Calu3 (cell line): ENCODE measurements around the gene FBXO44. TPM values are rescaled to one million over a fixed set of nuclear protein-coding genes. Genes with fewer than 3 reads are reported as not detected.

ENCODE experiments used
- BruUV-seq: library from RNA; stranded (reverse); fragments of 400-500 nt; replicated peaks from 2 replicates; lab custom pipeline; 2021; lab: Mats Ljungman, UMichigan
- CTCF ChIA-PET: fragments of 300-600 bp; sonication (Branson Sonifier 250); formaldehyde crosslinking; loops from one replicate; lab custom pipeline; 2022; ENCODE audit warnings: antibody characterized with exemption; lab: Charles Lee
- DNase-seq: peaks from one replicate; pipeline ENCODE4 v3.0.0; 2022
- H3K27ac Mint-ChIP-seq: one replicate; pipeline ENCODE4 v1.8.0; 2022; ENCODE audit warnings: mixed read lengths; ENCODE audit not compliant: unreplicated experiment
- H3K27me3 Mint-ChIP-seq: one replicate; pipeline ENCODE4 v1.8.0; 2022; ENCODE audit warnings: mixed read lengths; ENCODE audit not compliant: unreplicated experiment
- H3K36me3 Mint-ChIP-seq: one replicate; pipeline ENCODE4 v1.8.0; 2022; ENCODE audit warnings: mild to moderate bottlenecking, moderate library complexity, mixed read lengths; ENCODE audit not compliant: insufficient read depth, unreplicated experiment
- H3K4me1 Mint-ChIP-seq: one replicate; pipeline ENCODE4 v1.8.0; 2022; ENCODE audit warnings: mild to moderate bottlenecking, low read depth, mixed read lengths; ENCODE audit not compliant: unreplicated experiment
- H3K4me3 Mint-ChIP-seq: one replicate; pipeline ENCODE4 v1.8.0; 2022; ENCODE audit warnings: mild to moderate bottlenecking, low read depth, moderate library complexity, mixed read lengths; ENCODE audit not compliant: unreplicated experiment
- H3K9me3 Mint-ChIP-seq: one replicate; pipeline ENCODE4 v1.8.0; 2022; ENCODE audit warnings: low read depth, mixed read lengths; ENCODE audit not compliant: unreplicated experiment
- intact Hi-C: fragments of 100-400 bp; cut with micrococcal nuclease; formaldehyde crosslinking; loops from one replicate; pipeline ENCODE4 v1.10.0; 2022; ENCODE audit not compliant: unreplicated experiment
- total RNA-seq: library from RNA; stranded (reverse); gene quantifications from 2 replicates; pipeline ENCODE4 v1.2.3, GENCODE V29; 2022
- TF ChIP-seq, protein P1 (sequence below): fragments of 200-600 bp; IDR thresholded peaks from one replicate; pipeline ENCODE4 v1.8.0; 2022; ENCODE audit warnings: antibody characterized with exemption; ENCODE audit not compliant: unreplicated experiment

The FBXO44 gene
- total RNA-seq, 1 experiment from 2014 or later = 9.8 TPM

DNA sequence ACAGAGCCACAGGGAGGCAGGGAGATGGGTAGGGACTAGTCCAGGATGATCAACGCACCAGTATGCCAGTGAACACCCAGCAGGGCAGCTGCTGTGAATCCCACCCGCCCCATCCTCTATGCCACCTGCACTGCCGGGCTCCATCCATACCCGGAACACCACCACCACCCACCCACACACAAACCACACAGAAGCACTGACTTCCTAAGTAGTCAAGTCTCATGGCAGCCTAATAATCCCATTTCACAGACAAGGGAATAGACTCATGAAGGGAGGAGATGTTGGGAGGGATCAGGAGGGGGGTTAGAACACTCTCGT lies 43.2 kb downstream of the FBXO44 start:
- no peak overlapping the region for H3K4me3 Mint-ChIP-seq
- CTCF ChIA-PET = no interaction called here
- no peak overlapping the region for H3K27ac Mint-ChIP-seq
- peaks cover 33% of the 10 kb centered on the region for H3K27me3 Mint-ChIP-seq
- H3K4me1 Mint-ChIP-seq = peaks cover 12% of the 10 kb centered on the region
- no TSS peak for BruUV-seq
- H3K9me3 Mint-ChIP-seq = no peaks in the 10 kb centered on the region
- H3K36me3 Mint-ChIP-seq = peaks cover 4% of the 10 kb centered on the region
- no peak for DNase-seq
- TF ChIP-seq, protein P1, sequence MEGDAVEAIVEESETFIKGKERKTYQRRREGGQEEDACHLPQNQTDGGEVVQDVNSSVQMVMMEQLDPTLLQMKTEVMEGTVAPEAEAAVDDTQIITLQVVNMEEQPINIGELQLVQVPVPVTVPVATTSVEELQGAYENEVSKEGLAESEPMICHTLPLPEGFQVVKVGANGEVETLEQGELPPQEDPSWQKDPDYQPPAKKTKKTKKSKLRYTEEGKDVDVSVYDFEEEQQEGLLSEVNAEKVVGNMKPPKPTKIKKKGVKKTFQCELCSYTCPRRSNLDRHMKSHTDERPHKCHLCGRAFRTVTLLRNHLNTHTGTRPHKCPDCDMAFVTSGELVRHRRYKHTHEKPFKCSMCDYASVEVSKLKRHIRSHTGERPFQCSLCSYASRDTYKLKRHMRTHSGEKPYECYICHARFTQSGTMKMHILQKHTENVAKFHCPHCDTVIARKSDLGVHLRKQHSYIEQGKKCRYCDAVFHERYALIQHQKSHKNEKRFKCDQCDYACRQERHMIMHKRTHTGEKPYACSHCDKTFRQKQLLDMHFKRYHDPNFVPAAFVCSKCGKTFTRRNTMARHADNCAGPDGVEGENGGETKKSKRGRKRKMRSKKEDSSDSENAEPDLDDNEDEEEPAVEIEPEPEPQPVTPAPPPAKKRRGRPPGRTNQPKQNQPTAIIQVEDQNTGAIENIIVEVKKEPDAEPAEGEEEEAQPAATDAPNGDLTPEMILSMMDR = no peak
- intact Hi-C loops = no loop called here

DNA sequence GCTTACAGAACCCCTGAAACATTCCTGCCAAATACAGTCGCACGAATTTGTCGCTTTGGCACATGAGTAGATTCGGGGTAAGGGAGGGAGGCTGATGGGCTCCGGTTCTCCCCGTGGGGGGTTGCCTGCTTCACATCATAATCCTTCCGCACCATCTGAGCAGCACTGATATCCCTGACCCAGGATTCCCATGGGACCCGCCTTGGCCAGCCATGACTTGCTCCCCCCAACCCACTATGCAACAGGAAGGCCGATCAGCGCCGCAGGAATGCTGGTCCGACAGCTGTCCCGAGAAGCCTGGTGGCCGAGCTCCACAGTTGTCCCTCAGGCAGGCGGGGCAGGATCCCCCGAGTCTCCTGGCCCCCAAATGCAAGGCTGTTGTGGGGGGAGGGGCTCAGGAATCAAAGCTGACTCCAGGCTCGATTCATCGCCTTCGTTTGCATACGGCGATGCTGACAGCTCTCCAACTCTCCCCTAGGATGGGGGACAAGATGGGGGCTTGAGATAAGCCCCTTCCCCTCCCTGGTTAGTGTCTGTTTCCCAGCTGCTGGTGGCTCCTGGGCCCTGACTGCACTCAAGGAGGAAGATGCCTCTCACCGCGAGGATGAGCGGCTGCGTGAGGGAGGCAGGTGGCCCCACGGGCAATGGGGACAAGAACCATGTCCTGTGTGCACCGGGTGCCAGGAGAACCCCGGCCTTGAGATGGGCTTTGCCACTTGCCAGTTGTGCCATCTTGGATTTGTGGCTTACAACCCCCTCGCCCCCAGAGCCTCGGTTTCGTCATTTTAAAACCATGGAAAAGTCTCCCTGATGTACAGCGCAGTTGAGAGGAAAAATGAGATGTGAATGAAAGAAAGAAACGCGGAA lies 46.2 kb downstream of the FBXO44 start:
- CTCF ChIA-PET = no interaction called here
- H3K27ac Mint-ChIP-seq = no peak overlapping the region
- H3K27me3 Mint-ChIP-seq = peaks cover 16% of the 10 kb centered on the region
- H3K4me3 Mint-ChIP-seq = no peak overlapping the region
- intact Hi-C loops = no loop called here
- no peaks in the 10 kb centered on the region for H3K9me3 Mint-ChIP-seq
- TF ChIP-seq, protein P1 = no peak
- H3K36me3 Mint-ChIP-seq = peaks cover 4% of the 10 kb centered on the region
- BruUV-seq = no TSS peak
- no peaks in the 10 kb centered on the region for H3K4me1 Mint-ChIP-seq
- DNase-seq = no peak

DNA sequence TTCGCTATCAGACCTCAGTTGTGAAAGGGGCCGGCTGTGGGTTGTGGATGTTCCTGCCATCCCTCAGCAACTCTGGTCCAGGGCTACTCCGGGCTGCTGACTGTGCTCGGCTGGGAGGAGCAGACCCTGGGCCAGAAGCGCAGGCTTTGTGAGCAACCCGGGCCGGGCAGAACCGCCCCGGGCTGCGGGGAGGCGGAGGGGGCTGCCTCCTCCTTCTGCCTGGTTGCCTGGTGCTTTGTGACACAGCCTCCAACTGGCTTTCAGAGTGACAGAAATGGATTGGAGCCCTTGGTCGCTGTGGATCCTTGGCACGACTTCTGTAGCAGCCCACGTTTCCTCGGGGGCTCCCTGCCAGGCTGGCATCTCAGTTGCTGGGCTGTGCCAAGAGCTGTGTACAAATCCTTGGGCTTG lies 46.9 kb downstream of the FBXO44 start:
- Mint-ChIP-seq H3K9me3 (no peaks in the 10 kb centered on the region), H3K4me3 (no peak overlapping the region), H3K36me3 (peaks cover 4% of the 10 kb centered on the region), H3K27ac (no peak overlapping the region), H3K27me3 (peaks cover 16% of the 10 kb centered on the region), H3K4me1 (no peaks in the 10 kb centered on the region)
- TF ChIP-seq, protein P1 = no peak
- CTCF ChIA-PET = no interaction called here
- BruUV-seq = no TSS peak
- no peak for DNase-seq
- intact Hi-C loops = no loop called here

DNA sequence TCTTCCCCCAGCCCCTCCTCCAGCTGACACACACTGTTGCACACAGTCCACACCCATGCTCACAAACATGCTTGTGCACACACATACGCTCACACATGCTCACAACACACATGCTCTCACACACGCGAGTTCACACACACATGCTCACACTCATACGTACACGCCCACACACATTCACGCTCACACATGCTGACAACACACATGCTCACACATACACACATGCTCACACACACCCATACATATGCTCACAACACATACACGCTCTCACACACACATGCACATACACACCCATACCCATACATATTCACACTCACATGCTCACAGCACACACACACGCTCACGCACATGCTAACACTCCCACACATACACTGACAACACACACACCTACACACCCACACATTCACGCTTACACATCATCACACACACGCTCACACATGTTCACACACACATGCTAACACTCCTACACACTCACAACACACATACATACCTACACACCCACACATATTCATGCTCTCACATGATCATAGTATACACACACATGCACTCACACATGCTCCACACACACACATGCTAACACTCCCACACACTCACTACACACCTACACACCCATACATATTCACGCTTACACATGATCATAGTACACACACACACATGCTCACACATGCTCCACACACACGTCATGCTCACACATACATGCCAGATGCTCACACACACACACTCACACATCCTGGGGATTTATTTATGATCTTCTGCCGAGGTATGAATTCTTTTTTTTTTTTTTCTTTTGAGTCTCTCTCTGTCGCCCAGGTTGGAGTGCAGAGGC lies 47.5 kb downstream of the FBXO44 start:
- intact Hi-C loops = no loop called here
- BruUV-seq = no TSS peak
- no peaks in the 10 kb centered on the region for H3K9me3 Mint-ChIP-seq
- CTCF ChIA-PET = no interaction called here
- no peak overlapping the region for H3K27ac Mint-ChIP-seq
- H3K4me1 Mint-ChIP-seq = no peaks in the 10 kb centered on the region
- no peak for DNase-seq
- TF ChIP-seq, protein P1 = no peak
- H3K36me3 Mint-ChIP-seq = peaks cover 4% of the 10 kb centered on the region
- H3K27me3 Mint-ChIP-seq = peaks cover 18% of the 10 kb centered on the region
- no peak overlapping the region for H3K4me3 Mint-ChIP-seq
